HEK293T (cell line): ENCODE data around the gene FAM72B.
"Not testable (repeated sequence)": the region's sequence is repeated elsewhere in the genome, so short reads cannot be mapped to it uniquely, and the experiment has no call there.

Source experiments
- BHLHE40 ChIP-seq: fragments of 450-650 bp; IDR thresholded peaks from 2 replicates; pipeline ENCODE4 v1.6.1; 2016; ENCODE audit warnings: mild to moderate bottlenecking, moderate library complexity, borderline replicate concordance
- CTBP1 ChIP-seq: fragments of 450-650 bp; IDR thresholded peaks from 2 replicates; pipeline ENCODE4 v1.6.1; 2016; ENCODE audit warnings: borderline replicate concordance
- ELF4 ChIP-seq: fragments of 450-650 bp; IDR thresholded peaks from 2 replicates; pipeline ENCODE4 v1.6.1; 2017; ENCODE audit warnings: antibody characterized with exemption
- FOXA1 ChIP-seq: fragments of 450-650 bp; IDR thresholded peaks from 2 replicates; pipeline ENCODE4 v1.6.1; 2016; ENCODE audit warnings: mild to moderate bottlenecking
- FOXK2 ChIP-seq: fragments of 450-650 bp; IDR thresholded peaks from 2 replicates; pipeline ENCODE4 v1.6.1; 2016; ENCODE audit warnings: mild to moderate bottlenecking
- HDGF ChIP-seq: fragments of 450-650 bp; IDR thresholded peaks from 2 replicates; pipeline ENCODE4 v1.6.1; 2017; ENCODE audit warnings: antibody characterized with exemption, borderline replicate concordance
- LEF1 ChIP-seq: fragments of 450-650 bp; IDR thresholded peaks from 2 replicates; pipeline ENCODE4 v1.6.1; 2017; ENCODE audit warnings: mild to moderate bottlenecking, borderline replicate concordance
- NFRKB ChIP-seq: fragments of 450-650 bp; IDR thresholded peaks from 2 replicates; pipeline ENCODE4 v1.6.1; 2016; ENCODE audit warnings: mild to moderate bottlenecking, moderate library complexity
- PKNOX1 ChIP-seq: fragments of 450-650 bp; IDR thresholded peaks from 2 replicates; pipeline ENCODE4 v1.6.1; 2016
- SP1 ChIP-seq: fragments of 450-650 bp; IDR thresholded peaks from 2 replicates; pipeline ENCODE4 v1.6.1; 2017
- SUZ12 ChIP-seq: fragments of 450-650 bp; IDR thresholded peaks from 2 replicates; pipeline ENCODE4 v1.6.1; 2016; ENCODE audit warnings: mild to moderate bottlenecking
- TARDBP ChIP-seq: fragments of 450-650 bp; IDR thresholded peaks from 2 replicates; pipeline ENCODE4 v1.6.1; 2016
- ZNF384 ChIP-seq: fragments of 450-650 bp; IDR thresholded peaks from 2 replicates; pipeline ENCODE4 v1.6.1; 2016

- not testable (repeated sequence) for TF ChIP-seq SUZ12, PKNOX1, CTBP1, FOXK2, HDGF, TARDBP, ZNF384, SP1, ELF4, LEF1, FOXA1, BHLHE40, NFRKB
Observed at GRCh38 chr1:121187914-121188313, 3.8 kb upstream of the FAM72B start.
